Measurements from ENCODE around the gene KRT86.

GRCh38 chr12:52228366-52228765 lies 46.1 kb upstream of the KRT86 start:
- TF ChIP-seq ZNF274 (IDR thresholded peaks at IDR 0.05; ENCODE audit: low read depth, low read length) (no peak), YY1 (IDR thresholded peaks at IDR 0.05; ENCODE audit: insufficient read depth, insufficient read length) (no peak), SUZ12 (IDR thresholded peaks at IDR 0.05; ENCODE audit: extremely low read depth, insufficient read depth, insufficient read length) (no peak)

All from NT2/D1 (cell line).